ENCODE measurements around the gene HSD17B14. TPM values are rescaled to one million over a fixed set of nuclear protein-coding genes. Genes with fewer than 3 reads are reported as not detected.

HSD17B14 gene
- polyA plus RNA-seq, 2 of the 4 experiments (the other 2 are of a cell fraction) = 11.1 to 20.9 TPM

- CTCF ChIA-PET = interaction anchor here (1.0 to 24.1 kb wide), 7 partner anchors 10 to 208 kb away, joined by 3 to 927 read pairs (median 4); partner anchors contain the start of genes BCAT2 and CA11
- ATAC-seq = peak; percentile 19 to 36; a peak in 2 of 6 replicates
Measured at GRCh38 chr19:48853483-48853882, 17.2 kb upstream of the HSD17B14 start.

GRCh38 chr19:48852292-48852691, 16.0 kb upstream of the HSD17B14 start:
- H3K9me3 ChIP-seq = no peaks in the 10 kb centered on the region
- H3K4me3 ChIP-seq = no peak overlapping the region
- ChIA-PET POLR2A (no interaction called here), CTCF (interaction anchor here (0.6 to 24.1 kb wide), 10 partner anchors 9 to 141 kb away, joined by 3 to 927 read pairs (median 6); partner anchors contain the start of genes BCAT2, GYS1, HSD17B14 and RUVBL2)
- ATAC-seq (peak; percentile 48 to 63; a peak in 4 of 6 replicates), FAIRE-seq (no peak), DNase-seq (ENCODE audit: low read depth in 1 of 2, low spot score in 1 of 2) (no peak)
- TF ChIP-seq KDM5A (IDR thresholded peaks at IDR 0.05) = no peak
- TF ChIP-seq CBX8 (IDR thresholded peaks at IDR 0.05) = no peak
- TF ChIP-seq CHD2 (IDR thresholded peaks at IDR 0.05; ENCODE audit: low read length, partially characterized antibody) = no peak
- TF ChIP-seq, protein P1, sequence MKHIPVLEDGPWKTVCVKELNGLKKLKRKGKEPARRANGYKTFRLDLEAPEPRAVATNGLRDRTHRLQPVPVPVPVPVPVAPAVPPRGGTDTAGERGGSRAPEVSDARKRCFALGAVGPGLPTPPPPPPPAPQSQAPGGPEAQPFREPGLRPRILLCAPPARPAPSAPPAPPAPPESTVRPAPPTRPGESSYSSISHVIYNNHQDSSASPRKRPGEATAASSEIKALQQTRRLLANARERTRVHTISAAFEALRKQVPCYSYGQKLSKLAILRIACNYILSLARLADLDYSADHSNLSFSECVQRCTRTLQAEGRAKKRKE (CRISPR knock-in tag; IDR thresholded peaks at IDR 0.05; ENCODE audit: low read depth) = no peak
- no peak for TF ChIP-seq POLR2AphosphoS2 (conservative IDR thresholded peaks at IDR 0.05; ENCODE audit: low read length)
- TF ChIP-seq ZC3H11A (IDR thresholded peaks at IDR 0.05) = no peak
- no peak for TF ChIP-seq JUN (IDR thresholded peaks at IDR 0.05)
- TF ChIP-seq CHD4 (IDR thresholded peaks at IDR 0.05; ENCODE audit: borderline replicate concordance) = no peak
- TF ChIP-seq FOXS1 (CRISPR knock-in tag; IDR thresholded peaks at IDR 0.05) = no peak
- TF ChIP-seq EHF (CRISPR knock-in tag; IDR thresholded peaks at IDR 0.05) = no peak
- no peak for TF ChIP-seq POLR2A (IDR thresholded peaks at IDR 0.05; ENCODE audit: low read length)
- TF ChIP-seq NPAS2 (CRISPR knock-in tag; IDR thresholded peaks at IDR 0.05; ENCODE audit: borderline replicate concordance) = no peak
- TF ChIP-seq MYC (IDR thresholded peaks at IDR 0.05; ENCODE audit: borderline replicate concordance, low read length) = no peak
- TF ChIP-seq CBX2 (IDR thresholded peaks at IDR 0.05; ENCODE audit: borderline replicate concordance, low read depth) = no peak
- 94% methylated on average over 4 of the region's 4 CpGs for WGBS (ENCODE audit: missing lambda C conversion rate)
- no peak overlapping the region for H3K27ac ChIP-seq
- H3K4me1 ChIP-seq = no peaks in the 10 kb centered on the region
- H3K4me2 ChIP-seq = no peak overlapping the region

More at GRCh38 chr19:48853483-48853882, 17.2 kb upstream of the HSD17B14 start:
- no peak overlapping the region for H3K4me2 ChIP-seq
- FAIRE-seq (no peak), DNase-seq (ENCODE audit: low read depth in 1 of 2, low spot score in 1 of 2) (no peak)
- H3K9me3 ChIP-seq = no peaks in the 10 kb centered on the region
- no peaks in the 10 kb centered on the region for H3K4me1 ChIP-seq
- no peak overlapping the region for H3K27ac ChIP-seq
- H3K4me3 ChIP-seq = no peak overlapping the region
- TF ChIP-seq RARB (CRISPR knock-in tag; IDR thresholded peaks at IDR 0.05) (no peak), TP53 (CRISPR knock-in tag; IDR thresholded peaks at IDR 0.05) (no peak), RFX5 (IDR thresholded peaks at IDR 0.05) (no peak), BHLHE40 (IDR thresholded peaks at IDR 0.05; ENCODE audit: low read depth, low read length) (no peak), MAFK (IDR thresholded peaks at IDR 0.05; ENCODE audit: partially characterized antibody) (no peak), EP300 (IDR thresholded peaks at IDR 0.05) (no peak), HOXB5 (CRISPR knock-in tag; IDR thresholded peaks at IDR 0.05) (no peak), HOXB13 (CRISPR knock-in tag; IDR thresholded peaks at IDR 0.05; ENCODE audit: low read depth) (no peak), MAZ (IDR thresholded peaks at IDR 0.05; ENCODE audit: borderline replicate concordance, low read depth, low read length) (no peak), KDM5A (IDR thresholded peaks at IDR 0.05) (no peak), E2F6 (IDR thresholded peaks at IDR 0.05; ENCODE audit: borderline replicate concordance, low read depth) (no peak)
- TF ChIP-seq, protein P2, sequence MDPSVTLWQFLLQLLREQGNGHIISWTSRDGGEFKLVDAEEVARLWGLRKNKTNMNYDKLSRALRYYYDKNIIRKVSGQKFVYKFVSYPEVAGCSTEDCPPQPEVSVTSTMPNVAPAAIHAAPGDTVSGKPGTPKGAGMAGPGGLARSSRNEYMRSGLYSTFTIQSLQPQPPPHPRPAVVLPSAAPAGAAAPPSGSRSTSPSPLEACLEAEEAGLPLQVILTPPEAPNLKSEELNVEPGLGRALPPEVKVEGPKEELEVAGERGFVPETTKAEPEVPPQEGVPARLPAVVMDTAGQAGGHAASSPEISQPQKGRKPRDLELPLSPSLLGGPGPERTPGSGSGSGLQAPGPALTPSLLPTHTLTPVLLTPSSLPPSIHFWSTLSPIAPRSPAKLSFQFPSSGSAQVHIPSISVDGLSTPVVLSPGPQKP (IDR thresholded peaks at IDR 0.05; ENCODE audit: low read depth, low read length) = no peak
- TF ChIP-seq, protein P3, sequence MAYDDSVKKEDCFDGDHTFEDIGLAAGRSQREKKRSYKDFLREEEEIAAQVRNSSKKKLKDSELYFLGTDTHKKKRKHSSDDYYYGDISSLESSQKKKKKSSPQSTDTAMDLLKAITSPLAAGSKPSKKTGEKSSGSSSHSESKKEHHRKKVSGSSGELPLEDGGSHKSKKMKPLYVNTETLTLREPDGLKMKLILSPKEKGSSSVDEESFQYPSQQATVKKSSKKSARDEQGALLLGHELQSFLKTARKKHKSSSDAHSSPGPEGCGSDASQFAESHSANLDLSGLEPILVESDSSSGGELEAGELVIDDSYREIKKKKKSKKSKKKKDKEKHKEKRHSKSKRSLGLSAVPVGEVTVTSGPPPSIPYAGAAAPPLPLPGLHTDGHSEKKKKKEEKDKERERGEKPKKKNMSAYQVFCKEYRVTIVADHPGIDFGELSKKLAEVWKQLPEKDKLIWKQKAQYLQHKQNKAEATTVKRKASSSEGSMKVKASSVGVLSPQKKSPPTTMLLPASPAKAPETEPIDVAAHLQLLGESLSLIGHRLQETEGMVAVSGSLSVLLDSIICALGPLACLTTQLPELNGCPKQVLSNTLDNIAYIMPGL (CRISPR knock-in tag; IDR thresholded peaks at IDR 0.05; ENCODE audit: borderline replicate concordance) = no peak
- 88% methylated on average over 8 of the region's 8 CpGs for WGBS (ENCODE audit: missing lambda C conversion rate)
- POLR2A ChIA-PET = no interaction called here
